Tibial nerve (tissue), 4 donors: ENCODE measurements around the gene CNP. TPM values are rescaled to one million over a fixed set of nuclear protein-coding genes. Genes with fewer than 3 reads are reported as not detected.
A peak's percentile ranks its signal among the peaks of the same experiment; 100 is the strongest.

Experiments
- DNase-seq, 2 donors: peaks; one replicate each; pipeline ENCODE4 v3.0.0-alpha.2; 2019; ENCODE audit warnings: low spot score in 2 of 2
- H3K27ac ChIP-seq, 4 donors: fragments of 200-600 bp; sonication (generic) in 3 of 4; one replicate each; pipeline ENCODE4 v1.5.1; 2017 to 2019; ENCODE audit warnings: mild to moderate bottlenecking in 1 of 4
- H3K27me3 ChIP-seq, 2 donors: fragments of 200-600 bp; sonication (generic) in 1 of 2; one replicate each; pipeline versions ENCODE4 v1.5.1 to v1.6.0; 2017 to 2019
- H3K36me3 ChIP-seq, 3 donors: fragments of 200-600 bp; sonication (generic); one replicate each; pipeline ENCODE4 v1.5.1; 2018 to 2019
- H3K4me1 ChIP-seq, 4 donors: fragments of 200-600 bp; sonication (generic) in 3 of 4; one replicate each; pipeline ENCODE4 v1.5.1; 2017 to 2019
- H3K4me3 ChIP-seq, 4 donors: fragments of 200-600 bp; sonication (generic) in 3 of 4; one replicate each; pipeline ENCODE4 v1.5.1; 2017 to 2019; ENCODE audit warnings: mild to moderate bottlenecking in 1 of 4, moderate library complexity in 1 of 4
- H3K9me3 ChIP-seq, 4 donors: fragments of 200-600 bp; sonication (generic) in 3 of 4; one replicate each; pipeline ENCODE4 v1.5.1; 2017 to 2019
- CTCF ChIP-seq, 5 experiments: fragments of 200-600 bp in 3 of 5; fragments of 450-650 bp in 2 of 5; sonication (generic) in 3 of 5; IDR thresholded peaks; one replicate each; pipeline ENCODE4 v1.5.1; 2016 to 2019; ENCODE audit warnings: antibody characterized with exemption in 5 of 5, mild to moderate bottlenecking in 3 of 5, moderate library complexity in 2 of 5
- EP300 ChIP-seq, 2 donors: sonication (generic); formaldehyde crosslinking; IDR thresholded peaks; one replicate each; pipeline ENCODE4 v1.6.1; 2017; ENCODE audit warnings: antibody characterized with exemption in 2 of 2, mild to moderate bottlenecking in 1 of 2
- POLR2A ChIP-seq, 2 donors: fragments of 450-650 bp; IDR thresholded peaks; one replicate each; pipeline ENCODE4 v1.6.1; 2017; ENCODE audit warnings: antibody characterized with exemption in 2 of 2, mild to moderate bottlenecking in 2 of 2, moderate library complexity in 2 of 2
- WGBS, 2 donors: methylation state at CpG; one replicate each; pipeline ENCODE4 v1.1.5; 2018; 5-methylcytosine and 5-hydroxymethylcytosine counted together
- total RNA-seq, 4 donors: library from RNA; depleted of rRNA; stranded (reverse); fragments of >200 nt; gene quantifications; one replicate each; pipeline ENCODE4 v1.1.0, GENCODE V29; 2016

The CNP gene
- total RNA-seq, 4 donors from 2014 or later: 174 to 345 (median 256) TPM

- Histone ChIP-seq H3K4me1 (peaks cover 0 to 45% (median 14%) of the 10 kb centered on the region in 4 donors), H3K4me3 (no peak overlapping the region), H3K9me3 (no peaks in the 10 kb centered on the region), H3K27me3 (no peaks in the 10 kb centered on the region), H3K27ac (no peak overlapping the region), H3K36me3 (no peaks in the 10 kb centered on the region)
- 72 to 83% methylated on average over 5 of the region's 5 CpGs for WGBS, 2 donors
- TF ChIP-seq CTCF (IDR thresholded peaks at IDR 0.05) (no peak), EP300 (IDR thresholded peaks at IDR 0.05) (no peak), POLR2A (IDR thresholded peaks at IDR 0.05) (no peak)
- DNase-seq: no peak
These were observed 4.5 kb upstream of the CNP start for GRCh38 chr17:41962111-41962510.

DNA sequence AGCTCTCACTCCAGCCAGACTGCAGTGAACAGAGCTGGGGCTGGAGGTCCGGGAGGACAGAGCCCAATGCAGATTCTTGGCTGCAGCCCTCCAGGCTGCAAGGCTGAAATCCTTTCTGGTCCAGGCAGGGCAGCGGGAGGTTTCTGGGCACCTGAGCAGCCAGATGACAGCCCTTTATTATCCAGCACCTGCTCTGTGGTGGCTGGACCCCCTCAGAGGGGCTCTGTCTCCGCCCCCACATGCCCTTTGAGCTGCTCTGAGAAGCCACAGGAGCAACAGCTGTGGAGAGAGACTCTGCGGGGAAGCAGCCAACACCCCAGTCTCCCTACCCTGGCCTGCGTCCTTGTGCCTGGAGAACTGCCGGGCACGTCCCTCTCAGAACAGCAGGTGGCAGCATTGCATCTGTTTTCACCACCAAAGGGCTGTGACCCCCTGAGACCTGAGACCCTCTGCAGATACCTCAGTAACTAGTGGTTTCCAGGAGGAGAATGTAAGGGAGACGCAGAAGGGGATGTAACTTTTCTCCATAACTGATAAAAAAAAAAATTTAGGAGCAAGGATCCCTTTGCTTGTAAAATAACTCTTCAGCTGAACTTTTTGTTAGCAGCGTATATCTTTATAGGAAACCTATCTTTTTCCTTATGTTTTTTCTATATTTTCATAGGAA, 3.7 kb upstream of the CNP start:
- no peak overlapping the region for H3K4me3 ChIP-seq
- WGBS, 2 donors: 18 to 28% methylated on average over 8 to 9 of the region's 9 CpGs
- H3K36me3 ChIP-seq: no peaks in the 10 kb centered on the region
- H3K9me3 ChIP-seq: no peaks in the 10 kb centered on the region
- H3K4me1 ChIP-seq: peaks cover 0 to 51% (median 19%) of the 10 kb centered on the region in 4 donors
- DNase-seq: peak; percentile 57 to 82
- H3K27ac ChIP-seq: peak overlapping the region in 2 of 4 donors; percentile 33 to 51
- no peaks in the 10 kb centered on the region for H3K27me3 ChIP-seq
- peak; percentile 79 to 92 (median 86) for TF ChIP-seq CTCF (IDR thresholded peaks at IDR 0.05)
- TF ChIP-seq EP300 (IDR thresholded peaks at IDR 0.05): peak in 1 of 2 donors; percentile 31
- TF ChIP-seq POLR2A (IDR thresholded peaks at IDR 0.05): no peak

DNA sequence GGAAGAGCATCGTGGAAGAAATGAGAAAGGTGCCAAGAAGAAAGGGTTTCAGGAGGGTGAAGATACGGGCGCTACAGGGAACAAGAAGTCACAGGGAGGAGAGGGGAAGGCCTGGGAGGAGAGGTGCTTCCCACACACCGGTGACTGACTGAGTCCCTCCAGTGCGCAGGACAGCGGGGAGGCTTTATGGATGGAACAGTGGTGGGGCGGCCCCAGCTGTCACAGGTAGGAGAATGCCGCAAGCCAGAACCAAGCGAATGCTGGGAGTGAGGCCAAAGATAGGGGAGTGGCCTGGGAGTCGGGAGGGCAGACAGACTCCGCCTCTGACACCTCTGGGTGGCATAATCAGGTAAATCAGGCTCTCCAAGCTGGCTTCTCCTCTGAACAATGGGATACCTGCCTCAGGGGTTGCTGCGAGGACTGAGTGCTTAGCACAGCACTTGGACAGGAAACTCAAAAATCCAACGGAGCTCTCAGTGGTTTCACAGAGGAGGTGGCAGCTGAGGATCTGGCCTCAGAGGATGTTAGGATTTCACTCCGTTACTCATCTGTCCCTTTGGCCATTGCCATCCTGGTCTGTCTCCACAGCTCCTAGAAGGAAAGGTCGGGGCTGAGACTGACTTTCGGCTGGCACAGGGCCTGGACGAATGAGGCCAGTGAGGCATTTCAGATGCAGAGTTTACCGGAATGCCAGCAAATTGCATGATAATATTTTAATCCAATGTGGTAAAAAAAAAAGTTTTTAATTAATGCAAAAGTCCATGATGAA, 717 bp upstream of the CNP start:
- H3K27ac ChIP-seq: peak overlapping the region; percentile 87 to 97 (median 92)
- DNase-seq: no peak
- 10 to 11% methylated on average over 18 of the region's 18 CpGs for WGBS, 2 donors
- peaks cover 0 to 28% (median 0%) of the 10 kb centered on the region in 3 donors for H3K36me3 ChIP-seq
- H3K4me3 ChIP-seq: peak overlapping the region; percentile 76 to 99 (median 90)
- H3K9me3 ChIP-seq: no peaks in the 10 kb centered on the region
- H3K27me3 ChIP-seq: no peaks in the 10 kb centered on the region
- peaks cover 0 to 62% (median 24%) of the 10 kb centered on the region in 4 donors for H3K4me1 ChIP-seq
- TF ChIP-seq CTCF (IDR thresholded peaks at IDR 0.05): no peak
- no peak for TF ChIP-seq EP300 (IDR thresholded peaks at IDR 0.05)
- no peak for TF ChIP-seq POLR2A (IDR thresholded peaks at IDR 0.05)

DNA sequence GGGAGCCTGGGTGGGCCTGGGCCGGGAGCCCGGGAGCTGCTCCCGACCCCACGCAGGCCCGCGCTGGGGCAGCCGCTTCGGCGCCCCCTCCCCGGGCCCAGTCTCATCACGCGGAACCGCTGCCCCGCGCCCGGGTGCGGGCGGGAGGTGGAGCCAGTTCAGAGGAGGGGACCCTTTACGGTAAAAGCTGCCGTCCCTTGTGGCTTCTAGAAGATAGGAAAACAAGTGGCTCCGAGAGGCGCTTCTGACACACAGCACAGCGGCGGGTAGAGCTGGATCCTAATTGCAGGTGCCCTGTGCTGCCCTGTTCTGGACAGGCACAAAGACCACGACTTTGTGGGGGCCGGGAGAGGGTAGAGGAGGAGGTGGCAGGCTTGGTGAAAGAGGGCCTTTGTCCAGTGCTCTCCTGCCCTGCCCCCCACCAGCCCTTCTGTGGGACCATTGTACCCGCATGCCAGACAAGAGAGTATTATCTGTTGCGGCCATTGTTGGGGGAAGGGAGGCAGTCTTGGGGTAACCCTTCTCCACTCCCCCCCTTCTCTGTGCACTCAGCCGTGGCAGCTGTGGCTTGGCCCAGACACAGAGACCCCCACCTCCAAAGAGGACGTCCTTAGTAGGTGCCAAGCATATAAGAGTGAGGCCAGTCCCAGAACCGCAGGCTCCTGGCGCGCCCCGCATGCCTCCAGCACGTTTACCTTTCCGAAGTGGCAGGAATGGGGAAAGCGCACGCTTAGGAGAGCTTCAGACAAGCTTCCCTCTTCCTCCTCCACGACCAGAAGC, 736 bp downstream of the CNP start:
- H3K4me1 ChIP-seq: peaks cover 0 to 74% (median 34%) of the 10 kb centered on the region in 4 donors
- peaks cover 0 to 42% (median 4%) of the 10 kb centered on the region in 3 donors for H3K36me3 ChIP-seq
- peak; percentile 21 to 63 for DNase-seq
- no peak for TF ChIP-seq CTCF (IDR thresholded peaks at IDR 0.05)
- peak in 1 of 2 donors; percentile 5 for TF ChIP-seq POLR2A (IDR thresholded peaks at IDR 0.05)
- TF ChIP-seq EP300 (IDR thresholded peaks at IDR 0.05): peak in 1 of 2 donors; percentile 81
- 13 to 22% methylated on average over 32 to 39 of the region's 39 CpGs for WGBS, 2 donors
- no peaks in the 10 kb centered on the region for H3K27me3 ChIP-seq
- H3K4me3 ChIP-seq: peak overlapping the region; percentile 76 to 99 (median 90)
- peak overlapping the region; percentile 87 to 97 (median 92) for H3K27ac ChIP-seq
- H3K9me3 ChIP-seq: no peaks in the 10 kb centered on the region
